SH-SY5Y (cell line): ENCODE results near the gene PDE4B.

Experiments
- GATA2 ChIP-seq: IDR thresholded peaks from 2 replicates; pipeline ENCODE4 v1.6.1; 2011; ENCODE audit warnings: mild to moderate bottlenecking, low read depth, low read length
- GATA3 ChIP-seq: IDR thresholded peaks from 2 replicates; pipeline ENCODE4 v1.6.1; 2011; ENCODE audit warnings: low read depth, mild to moderate bottlenecking, low read length, moderate library complexity

Gene PDE4B

GRCh38 chr1:66248257-66248656 lies 455.6 kb downstream of the PDE4B start:
- no peak for TF ChIP-seq GATA2
- no peak for TF ChIP-seq GATA3

- no peak for TF ChIP-seq GATA2
- no peak for TF ChIP-seq GATA3
These were observed 456.1 kb downstream of the PDE4B start for GRCh38 chr1:66248746-66249145.

GRCh38 chr1:66250075-66250474 lies 457.4 kb downstream of the PDE4B start:
- no peak for TF ChIP-seq GATA2
- TF ChIP-seq GATA3: no peak

GRCh38 chr1:66250478-66250877 lies 457.8 kb downstream of the PDE4B start:
- TF ChIP-seq GATA2: no peak
- TF ChIP-seq GATA3: no peak

GRCh38 chr1:66251546-66251945 lies 458.9 kb downstream of the PDE4B start:
- TF ChIP-seq GATA2: no peak
- no peak for TF ChIP-seq GATA3

GRCh38 chr1:66253330-66253921 lies 460.7 kb downstream of the PDE4B start:
- TF ChIP-seq GATA2: no peak

- TF ChIP-seq GATA2: no peak
- no peak for TF ChIP-seq GATA3
These were observed 462.1 kb downstream of the PDE4B start for GRCh38 chr1:66254785-66255184.

- no peak for TF ChIP-seq GATA3
- no peak for TF ChIP-seq GATA2
These were observed 464.2 kb downstream of the PDE4B start for GRCh38 chr1:66256629-66257572.

- TF ChIP-seq GATA3 (no peak), GATA2 (no peak)
These were observed 465.9 kb downstream of the PDE4B start for GRCh38 chr1:66258404-66259105.

- no peak for TF ChIP-seq GATA2
- no peak for TF ChIP-seq GATA3
These were observed 468.7 kb downstream of the PDE4B start for GRCh38 chr1:66261364-66261763.

- TF ChIP-seq GATA2: no peak
- no peak for TF ChIP-seq GATA3
These were observed 469.7 kb downstream of the PDE4B start for GRCh38 chr1:66262208-66262963.

- TF ChIP-seq GATA2 (no peak), GATA3 (no peak)
These were observed 472.6 kb downstream of the PDE4B start for GRCh38 chr1:66265268-66265667.

GRCh38 chr1:66265796-66266195 lies 473.1 kb downstream of the PDE4B start:
- no peak for TF ChIP-seq GATA2
- no peak for TF ChIP-seq GATA3

- TF ChIP-seq GATA2 (no peak), GATA3 (no peak)
These were observed 473.7 kb downstream of the PDE4B start for GRCh38 chr1:66266350-66266749.

GRCh38 chr1:66266756-66267155 lies 474.1 kb downstream of the PDE4B start:
- TF ChIP-seq GATA2 (no peak), GATA3 (no peak)
